Natural killer cell (primary cell): ENCODE results near the gene ARMC10. TPM values are rescaled to one million over a fixed set of nuclear protein-coding genes. Genes with fewer than 3 reads are reported as not detected.

Experiments used
- ATAC-seq, 3 donors: fragments of 150-1000 bp in 2 of 3; fragments of 200-7000 bp in 1 of 3; cut with Tn5 transposase; 1 replicate in 1 of 3; 2 replicates in 2 of 3; pipeline ENCODE4 v1.10.0; 2021; ENCODE audit warnings: mild to moderate bottlenecking in 2 of 3, moderate library complexity in 2 of 3
- DNase-seq, 2 donors: peaks; one replicate each; pipeline versions ENCODE4 v3.0.0 to v3.0.0-alpha.2; 2013 to 2021; ENCODE audit warnings: mixed read lengths in 1 of 2
- H3K27ac ChIP-seq: one replicate; pipeline ENCODE4 v1.5.1; 2013; ENCODE audit warnings: mild to moderate bottlenecking, low read length
- H3K27me3 ChIP-seq: one replicate; pipeline ENCODE4 v1.6.1; 2013; ENCODE audit warnings: low read length; ENCODE audit not compliant: control insufficient read depth, insufficient read depth
- H3K36me3 ChIP-seq: one replicate; pipeline ENCODE4 v1.6.1; 2013; ENCODE audit warnings: low read length; ENCODE audit not compliant: control insufficient read depth, insufficient read depth
- H3K4me1 ChIP-seq: one replicate; pipeline ENCODE4 v1.6.1; 2013; ENCODE audit warnings: low read length; ENCODE audit not compliant: control insufficient read depth, insufficient read depth
- H3K4me3 ChIP-seq: one replicate; pipeline ENCODE4 v1.5.1; 2013; ENCODE audit warnings: low read length
- H3K9me3 ChIP-seq: one replicate; pipeline ENCODE4 v1.6.1; 2013; ENCODE audit warnings: low read length; ENCODE audit not compliant: control insufficient read depth, insufficient read depth
- H3K27ac Mint-ChIP-seq, 2 donors: one replicate each; pipeline ENCODE4 v1.8.0; 2022; ENCODE audit warnings: mild to moderate bottlenecking in 2 of 2, mixed read lengths in 2 of 2, moderate library complexity in 1 of 2
- H3K27me3 Mint-ChIP-seq, 2 donors: one replicate each; pipeline ENCODE4 v1.8.0; 2022; ENCODE audit warnings: low read depth in 2 of 2, mixed read lengths in 2 of 2
- H3K36me3 Mint-ChIP-seq: one replicate; pipeline ENCODE4 v1.8.0; 2022; ENCODE audit warnings: mixed read lengths
- H3K4me1 Mint-ChIP-seq, 2 donors: one replicate each; pipeline ENCODE4 v1.8.0; 2022; ENCODE audit warnings: mixed read lengths in 2 of 2
- H3K4me3 Mint-ChIP-seq: one replicate; pipeline ENCODE4 v1.8.0; 2022; ENCODE audit warnings: mild to moderate bottlenecking, moderate library complexity, mixed read lengths
- H3K9me3 Mint-ChIP-seq, 2 donors: one replicate each; pipeline ENCODE4 v1.8.0; 2022; ENCODE audit warnings: mixed read lengths in 2 of 2
- WGBS: methylation state at CpG from one replicate; pipeline ENCODE4 v1.1.7; 2013; ENCODE audit warnings: missing lambda C conversion rate; ENCODE audit not compliant: insufficient coverage; 5-methylcytosine and 5-hydroxymethylcytosine counted together
- intact Hi-C: fragments of 100-400 bp; cut with micrococcal nuclease; formaldehyde crosslinking; loops from one replicate; pipeline ENCODE4 v1.14.2; 2022
- total RNA-seq, 4 donors: library from RNA; stranded (reverse); fragments of 120-200 nt in 1 of 4; gene quantifications; one replicate each; pipeline versions ENCODE4 v1.2.3 to v1.2.4, GENCODE V29; 2013 to 2022
- TF ChIP-seq, protein P1 (sequence below): fragments of 200-600 bp; IDR thresholded peaks from one replicate; pipeline ENCODE4 v1.8.0; 2022; ENCODE audit warnings: antibody characterized with exemption

ARMC10 gene
- 10 to 100 TPM; 15.0 to 17.2 (median 15.4) TPM for total RNA-seq
- 27.6 TPM for total RNA-seq (2013)

- Mint-ChIP-seq H3K9me3 (no peaks in the 10 kb centered on the region), H3K27me3 (no peaks in the 10 kb centered on the region), H3K4me1 (peaks cover 26 to 30% of the 10 kb centered on the region in 2 donors), H3K4me3 (peak within 1 kb of the TSS; percentile 95), H3K27ac (peak within 1 kb of the TSS; percentile 78 to 89), H3K36me3 (no peaks in the 10 kb centered on the region)
- ATAC-seq (peak; percentile 83 to 92 (median 84)), DNase-seq (peak; percentile 83 to 95)
- TF ChIP-seq, protein P1, sequence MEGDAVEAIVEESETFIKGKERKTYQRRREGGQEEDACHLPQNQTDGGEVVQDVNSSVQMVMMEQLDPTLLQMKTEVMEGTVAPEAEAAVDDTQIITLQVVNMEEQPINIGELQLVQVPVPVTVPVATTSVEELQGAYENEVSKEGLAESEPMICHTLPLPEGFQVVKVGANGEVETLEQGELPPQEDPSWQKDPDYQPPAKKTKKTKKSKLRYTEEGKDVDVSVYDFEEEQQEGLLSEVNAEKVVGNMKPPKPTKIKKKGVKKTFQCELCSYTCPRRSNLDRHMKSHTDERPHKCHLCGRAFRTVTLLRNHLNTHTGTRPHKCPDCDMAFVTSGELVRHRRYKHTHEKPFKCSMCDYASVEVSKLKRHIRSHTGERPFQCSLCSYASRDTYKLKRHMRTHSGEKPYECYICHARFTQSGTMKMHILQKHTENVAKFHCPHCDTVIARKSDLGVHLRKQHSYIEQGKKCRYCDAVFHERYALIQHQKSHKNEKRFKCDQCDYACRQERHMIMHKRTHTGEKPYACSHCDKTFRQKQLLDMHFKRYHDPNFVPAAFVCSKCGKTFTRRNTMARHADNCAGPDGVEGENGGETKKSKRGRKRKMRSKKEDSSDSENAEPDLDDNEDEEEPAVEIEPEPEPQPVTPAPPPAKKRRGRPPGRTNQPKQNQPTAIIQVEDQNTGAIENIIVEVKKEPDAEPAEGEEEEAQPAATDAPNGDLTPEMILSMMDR, result no peak
- peaks cover 13% of the 10 kb centered on the region for H3K4me1 ChIP-seq
- H3K27ac ChIP-seq, result peak within 1 kb of the TSS; percentile 71
- no peaks in the 10 kb centered on the region for H3K36me3 ChIP-seq
- H3K4me3 ChIP-seq, result peak within 1 kb of the TSS; percentile 50
- H3K27me3 ChIP-seq, result no peaks in the 10 kb centered on the region
- intact Hi-C loops, result loop anchor here (2.0 kb wide), 3 partner anchors 74 to 326 kb away; partner anchors contain the start of genes FAM185A and NAPEPLD
- no peaks in the 10 kb centered on the region for H3K9me3 ChIP-seq
- under 1% methylated on average over 83 of the region's 83 CpGs for WGBS
Measured at GRCh38 chr7:103074519-103075336, at the start of gene ARMC10, which contains the start of gene FBXL13. ARMC10 (plus strand) TSS chr7:103075140; CDS start chr7:103075273, 133 bp downstream. FBXL13 (minus strand) TSS chr7:103074796.

- Histone ChIP-seq H3K9me3 (no peaks in the 10 kb centered on the region), H3K27ac (no peak overlapping the region), H3K36me3 (no peaks in the 10 kb centered on the region), H3K4me1 (no peaks in the 10 kb centered on the region), H3K4me3 (no peak overlapping the region), H3K27me3 (no peaks in the 10 kb centered on the region)
- TF ChIP-seq, protein P1, result no peak
- intact Hi-C loops, result no loop called here
- WGBS, result 31% methylated on average over 3 of the region's 3 CpGs
- DNase-seq, result no peak
- Mint-ChIP-seq H3K27ac (no peak overlapping the region), H3K27me3 (peaks cover 0 to 7% of the 10 kb centered on the region in 2 donors), H3K36me3 (no peaks in the 10 kb centered on the region), H3K4me3 (no peak overlapping the region), H3K9me3 (peaks cover 3 to 4% of the 10 kb centered on the region in 2 donors), H3K4me1 (no peaks in the 10 kb centered on the region)
- no peak for ATAC-seq
Measured at GRCh38 chr7:103025341-103025740, 49.6 kb upstream of the ARMC10 start.

- Mint-ChIP-seq H3K27me3 (peaks cover 0 to 7% of the 10 kb centered on the region in 2 donors), H3K9me3 (no peaks in the 10 kb centered on the region), H3K4me3 (no peak overlapping the region), H3K36me3 (no peaks in the 10 kb centered on the region), H3K4me1 (no peaks in the 10 kb centered on the region), H3K27ac (no peak overlapping the region)
- no peaks in the 10 kb centered on the region for H3K9me3 ChIP-seq
- H3K4me1 ChIP-seq, result no peaks in the 10 kb centered on the region
- ATAC-seq (no peak), DNase-seq (no peak)
- H3K27me3 ChIP-seq, result no peaks in the 10 kb centered on the region
- H3K4me3 ChIP-seq, result no peak overlapping the region
- TF ChIP-seq, protein P1, result no peak
- intact Hi-C loops, result no loop called here
- H3K27ac ChIP-seq, result no peak overlapping the region
- 93% methylated on average over 1 of the region's 1 CpG for WGBS
- H3K36me3 ChIP-seq, result no peaks in the 10 kb centered on the region
Measured at GRCh38 chr7:103031024-103031423, 43.9 kb upstream of the ARMC10 start.
